H9 (cell line): ENCODE data around the gene FAXDC2. TPM values are rescaled to one million over a fixed set of nuclear protein-coding genes. Genes with fewer than 3 reads are reported as not detected.

Source experiments
- DNase-seq: peaks from one replicate; pipeline ENCODE4 v3.0.0-alpha.2; 2017
- H2AFZ ChIP-seq: one replicate; pipeline ENCODE4 v1.6.1; 2013; ENCODE audit warnings: mild to moderate bottlenecking, low read length, control low read depth, moderate library complexity
- H2AK5ac ChIP-seq: 2 replicates; pipeline ENCODE4 v1.6.1; 2013; ENCODE audit warnings: low read length, control low read depth, mixed read lengths; ENCODE audit not compliant: insufficient read length
- H2BK120ac ChIP-seq: one replicate; pipeline ENCODE4 v1.6.1; 2013; ENCODE audit warnings: low read depth, mild to moderate bottlenecking, low read length, control low read depth, inconsistent platforms; ENCODE audit not compliant: poor library complexity, severe bottlenecking
- H2BK12ac ChIP-seq: 2 replicates; pipeline ENCODE4 v1.6.1; 2013; ENCODE audit warnings: low read length, control low read depth, mixed read lengths, low read depth; ENCODE audit not compliant: insufficient read length
- H2BK15ac ChIP-seq: 2 replicates; pipeline ENCODE4 v1.6.1; 2013; ENCODE audit warnings: low read depth, low read length, control low read depth
- H2BK20ac ChIP-seq: one replicate; pipeline ENCODE4 v1.6.1; 2013; ENCODE audit warnings: low read depth, mild to moderate bottlenecking, low read length, control low read depth, inconsistent platforms; ENCODE audit not compliant: poor library complexity, severe bottlenecking
- H2BK5ac ChIP-seq: 2 replicates; pipeline ENCODE4 v1.6.1; 2013; ENCODE audit warnings: low read length, control low read depth, mixed read lengths; ENCODE audit not compliant: insufficient read length
- H3K14ac ChIP-seq: 2 replicates; pipeline ENCODE4 v1.6.1; 2013; ENCODE audit warnings: low read length, control low read depth; ENCODE audit not compliant: insufficient read depth
- H3K18ac ChIP-seq: 2 replicates; pipeline ENCODE4 v1.6.1; 2013; ENCODE audit warnings: low read depth, mild to moderate bottlenecking, mixed read lengths, low read length, control low read depth; ENCODE audit not compliant: insufficient read length
- H3K23ac ChIP-seq: 2 replicates; pipeline ENCODE4 v1.6.1; 2013; ENCODE audit warnings: low read length, control low read depth, mixed read lengths, low read depth; ENCODE audit not compliant: insufficient read length
- H3K23me2 ChIP-seq: 2 replicates; pipeline ENCODE4 v1.6.1; 2013; ENCODE audit warnings: low read depth, mild to moderate bottlenecking, mixed read lengths, low read length, control low read depth; ENCODE audit not compliant: insufficient read length, poor library complexity, severe bottlenecking
- H3K27ac ChIP-seq: 2 replicates; pipeline ENCODE4 v1.5.1; 2013; ENCODE audit warnings: low read length, control low read depth, mixed read lengths, low read depth; ENCODE audit not compliant: insufficient read length
- H3K27me3 ChIP-seq: 2 replicates; pipeline ENCODE4 v1.6.1; 2013; ENCODE audit warnings: low read length, control low read depth, inconsistent platforms; ENCODE audit not compliant: insufficient read depth
- H3K4ac ChIP-seq: 2 replicates; pipeline ENCODE4 v1.6.1; 2013; ENCODE audit warnings: low read depth, mild to moderate bottlenecking, control low read depth, inconsistent platforms, low read length, moderate library complexity
- H3K4me1 ChIP-seq: 2 replicates; pipeline ENCODE4 v1.6.1; 2013; ENCODE audit warnings: low read length, control low read depth, inconsistent platforms; ENCODE audit not compliant: insufficient read depth
- H3K4me2 ChIP-seq: 2 replicates; pipeline ENCODE4 v1.6.1; 2013; ENCODE audit warnings: low read length, control low read depth, mixed read lengths; ENCODE audit not compliant: insufficient read length, insufficient read depth
- H3K56ac ChIP-seq: 2 replicates; pipeline ENCODE4 v1.6.1; 2013; ENCODE audit warnings: low read depth, mild to moderate bottlenecking, mixed read lengths, low read length, control low read depth; ENCODE audit not compliant: insufficient read length
- H3K79me1 ChIP-seq: 2 replicates; pipeline ENCODE4 v1.6.1; 2013; ENCODE audit warnings: low read depth, mild to moderate bottlenecking, moderate library complexity, low read length, control low read depth, inconsistent platforms; ENCODE audit not compliant: insufficient read depth, poor library complexity, severe bottlenecking
- H3K79me2 ChIP-seq: 2 replicates; pipeline ENCODE4 v1.6.1; 2013; ENCODE audit warnings: low read length, control low read depth, inconsistent platforms; ENCODE audit not compliant: insufficient read depth
- H3K9ac ChIP-seq: 2 replicates; pipeline ENCODE4 v1.6.1; 2013; ENCODE audit warnings: low read length, control low read depth, mixed read lengths; ENCODE audit not compliant: insufficient read length; ENCODE audit errors: extremely low read depth
- H3K9me3 ChIP-seq: one replicate; pipeline ENCODE4 v1.6.1; 2013; ENCODE audit warnings: low read depth, low read length, inconsistent platforms; ENCODE audit not compliant: control insufficient read depth
- H3T11ph ChIP-seq: one replicate; pipeline ENCODE4 v1.6.1; 2013; ENCODE audit warnings: mild to moderate bottlenecking, low read length, control low read depth, inconsistent platforms
- H4K20me1 ChIP-seq: one replicate; pipeline ENCODE4 v1.6.1; 2013; ENCODE audit not compliant: control insufficient read depth, insufficient read length, insufficient read depth
- H4K5ac ChIP-seq: 2 replicates; pipeline ENCODE4 v1.6.1; 2013; ENCODE audit warnings: low read depth, mild to moderate bottlenecking, mixed read lengths, low read length, control low read depth; ENCODE audit not compliant: insufficient read length
- H4K8ac ChIP-seq: replicated peaks from 2 replicates; pipeline ENCODE4 v1.6.1; 2013; ENCODE audit warnings: low read length, control low read depth, mixed read lengths, low read depth; ENCODE audit not compliant: insufficient read length
- H4K91ac ChIP-seq: 2 replicates; pipeline ENCODE4 v1.6.1; 2013; ENCODE audit warnings: low read depth, mild to moderate bottlenecking, moderate library complexity, mixed read lengths, low read length, control low read depth; ENCODE audit not compliant: insufficient read length
- H3K27ac Mint-ChIP-seq, 3 experiments: 2 replicates in 2 of 3; 3 replicates in 1 of 3; pipeline ENCODE4 v1.8.0; 2020 to 2021; ENCODE audit warnings: mixed read lengths in 3 of 3, mild to moderate bottlenecking in 1 of 3, moderate library complexity in 1 of 3
- H3K27me3 Mint-ChIP-seq: 2 replicates; pipeline ENCODE4 v1.8.0; 2021; ENCODE audit warnings: low read depth, mild to moderate bottlenecking, moderate library complexity, mixed read lengths
- H3K36me3 Mint-ChIP-seq, 3 experiments: 2 replicates in 2 of 3; 3 replicates in 1 of 3; pipeline ENCODE4 v1.8.0; 2020 to 2021; ENCODE audit warnings: low read depth in 3 of 3, mixed read lengths in 3 of 3; ENCODE audit not compliant: insufficient read depth in 1 of 3
- H3K4me1 Mint-ChIP-seq, 2 experiments: 2 replicates each; pipeline ENCODE4 v1.8.0; 2020; ENCODE audit warnings: mixed read lengths in 2 of 2
- H3K4me3 Mint-ChIP-seq, 2 experiments: 2 replicates in 1 of 2; 3 replicates in 1 of 2; pipeline ENCODE4 v1.8.0; 2020 to 2021; ENCODE audit warnings: mild to moderate bottlenecking in 2 of 2, mixed read lengths in 2 of 2, moderate library complexity in 1 of 2
- H3K9me3 Mint-ChIP-seq, 2 experiments: 2 replicates in 1 of 2; 3 replicates in 1 of 2; pipeline ENCODE4 v1.8.0; 2020; ENCODE audit warnings: mild to moderate bottlenecking in 2 of 2, mixed read lengths in 2 of 2, moderate library complexity in 1 of 2
- WGBS: extraction: QIAGEN DNeasy Blood & Tissue Kit; methylation state at CpG from one replicate; pipeline ENCODE4 v1.1.7; 2013; ENCODE audit warnings: missing lambda C conversion rate, low lambda C conversion rate, mixed read lengths; ENCODE audit not compliant: insufficient read length; ENCODE audit errors: extremely low coverage; 5-methylcytosine and 5-hydroxymethylcytosine counted together
- total RNA-seq: library from RNA; stranded (reverse); gene quantifications from 2 replicates; pipeline ENCODE4 v1.2.1, GENCODE V29; 2021
- TF ChIP-seq, protein P1 (sequence below): fragments of 200-600 bp; sonication (generic); conservative IDR thresholded peaks from 3 replicates; pipeline ENCODE4 v1.8.0; 2021; ENCODE audit warnings: antibody characterized with exemption, mild to moderate bottlenecking

Gene FAXDC2
- total RNA-seq, 1 experiment from 2014 or later: 3.0 TPM

DNA sequence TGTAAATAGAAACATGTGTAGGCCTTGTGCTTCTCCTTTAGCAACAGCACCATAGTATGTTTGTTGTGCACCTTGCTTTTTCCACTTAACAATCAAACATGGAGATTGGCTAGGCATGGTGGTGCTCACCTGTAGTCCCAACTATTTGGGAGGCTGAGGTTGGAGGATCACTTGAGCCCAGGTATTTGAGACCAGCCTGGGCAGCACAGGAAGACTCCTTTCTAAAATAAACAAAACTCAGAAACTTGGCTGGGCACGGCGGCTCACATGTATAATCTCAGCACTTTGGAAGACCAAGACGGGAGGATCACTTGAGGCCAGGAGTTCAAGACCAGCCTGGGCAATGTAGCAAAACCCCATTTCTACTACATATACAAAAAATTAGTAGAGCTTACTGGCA is 948 bp upstream of the FAXDC2 start:
- WGBS: no CpG with 5 or more reads among the region's 3 CpGs

More for the DNA sequence above, 948 bp upstream of the FAXDC2 start:
- H3K4me1 ChIP-seq: no peaks in the 10 kb centered on the region
- H3T11ph ChIP-seq: no peak overlapping the region
- H4K91ac ChIP-seq: no peak overlapping the region
- Mint-ChIP-seq H3K27ac (peak overlapping the region; percentile 40 to 55 (median 49); a peak in 2 of 7 replicates), H3K36me3 (no peaks in the 10 kb centered on the region), H3K4me1 (peaks cover 21 to 24% of the 10 kb centered on the region in 2 experiments), H3K27me3 (no peaks in the 10 kb centered on the region), H3K9me3 (no peaks in the 10 kb centered on the region), H3K4me3 (no peak overlapping the region)
- no peaks in the 10 kb centered on the region for H3K23me2 ChIP-seq
- no peak overlapping the region for H3K23ac ChIP-seq
- DNase-seq: no peak
- no peak overlapping the region for H2BK15ac ChIP-seq
- no peak overlapping the region for H3K56ac ChIP-seq
- H2AFZ ChIP-seq: no peak overlapping the region
- H3K9me3 ChIP-seq: no peaks in the 10 kb centered on the region
- no peak overlapping the region for H2BK20ac ChIP-seq
- H3K4me2 ChIP-seq: no peak overlapping the region
- no peak overlapping the region for H2BK12ac ChIP-seq
- no peak overlapping the region for H3K9ac ChIP-seq
- no peaks in the 10 kb centered on the region for H4K20me1 ChIP-seq
- H3K18ac ChIP-seq: no peak overlapping the region
- no peak overlapping the region for H2AK5ac ChIP-seq
- H3K4ac ChIP-seq: no peak overlapping the region
- no peak overlapping the region for H2BK120ac ChIP-seq
- H2BK5ac ChIP-seq: no peak overlapping the region
- no peak overlapping the region for H3K27ac ChIP-seq
- no peaks in the 10 kb centered on the region for H3K27me3 ChIP-seq
- H4K5ac ChIP-seq: no peak overlapping the region
- TF ChIP-seq, protein P1, sequence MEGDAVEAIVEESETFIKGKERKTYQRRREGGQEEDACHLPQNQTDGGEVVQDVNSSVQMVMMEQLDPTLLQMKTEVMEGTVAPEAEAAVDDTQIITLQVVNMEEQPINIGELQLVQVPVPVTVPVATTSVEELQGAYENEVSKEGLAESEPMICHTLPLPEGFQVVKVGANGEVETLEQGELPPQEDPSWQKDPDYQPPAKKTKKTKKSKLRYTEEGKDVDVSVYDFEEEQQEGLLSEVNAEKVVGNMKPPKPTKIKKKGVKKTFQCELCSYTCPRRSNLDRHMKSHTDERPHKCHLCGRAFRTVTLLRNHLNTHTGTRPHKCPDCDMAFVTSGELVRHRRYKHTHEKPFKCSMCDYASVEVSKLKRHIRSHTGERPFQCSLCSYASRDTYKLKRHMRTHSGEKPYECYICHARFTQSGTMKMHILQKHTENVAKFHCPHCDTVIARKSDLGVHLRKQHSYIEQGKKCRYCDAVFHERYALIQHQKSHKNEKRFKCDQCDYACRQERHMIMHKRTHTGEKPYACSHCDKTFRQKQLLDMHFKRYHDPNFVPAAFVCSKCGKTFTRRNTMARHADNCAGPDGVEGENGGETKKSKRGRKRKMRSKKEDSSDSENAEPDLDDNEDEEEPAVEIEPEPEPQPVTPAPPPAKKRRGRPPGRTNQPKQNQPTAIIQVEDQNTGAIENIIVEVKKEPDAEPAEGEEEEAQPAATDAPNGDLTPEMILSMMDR: no peak
- H4K8ac ChIP-seq: no peak overlapping the region
- H3K79me2 ChIP-seq: no peaks in the 10 kb centered on the region
- H3K79me1 ChIP-seq: no peaks in the 10 kb centered on the region
- no peak overlapping the region for H3K14ac ChIP-seq
